DND-41 (cell line): ENCODE data around the gene MED29.

Experiments
- EZH2 ChIP-seq: IDR thresholded peaks from 3 replicates; pipeline ENCODE4 v1.6.1; 2012; ENCODE audit warnings: borderline replicate concordance, low read depth, mild to moderate bottlenecking, moderate library complexity, low read length, inconsistent platforms; ENCODE audit not compliant: severe bottlenecking
- TF ChIP-seq, protein P1 (sequence below): IDR thresholded peaks from 2 replicates; pipeline ENCODE4 v1.5.1; 2012; ENCODE audit warnings: borderline replicate concordance, low read length, moderate library complexity, mild to moderate bottlenecking; ENCODE audit not compliant: poor library complexity, severe bottlenecking; ENCODE audit errors: extremely low read depth

DNA sequence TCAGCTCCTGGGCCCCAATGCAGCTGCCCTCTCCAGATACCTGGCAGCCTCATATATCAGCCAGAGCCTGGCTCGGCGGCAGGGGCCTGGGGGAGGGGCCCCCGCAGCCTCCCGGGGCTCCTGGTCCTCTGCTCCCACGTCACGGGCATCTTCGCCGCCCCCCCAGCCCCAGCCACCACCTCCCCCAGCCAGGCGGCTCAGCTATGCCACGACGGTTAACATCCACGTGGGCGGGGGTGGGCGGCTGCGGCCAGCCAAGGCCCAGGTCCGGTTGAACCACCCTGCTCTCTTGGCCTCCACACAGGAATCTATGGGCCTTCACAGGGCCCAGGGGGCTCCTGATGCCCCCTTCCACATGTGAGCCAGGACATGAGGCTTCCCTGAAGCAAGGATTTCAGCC, 33.8 kb downstream of the MED29 start:
- TF ChIP-seq, protein P1, sequence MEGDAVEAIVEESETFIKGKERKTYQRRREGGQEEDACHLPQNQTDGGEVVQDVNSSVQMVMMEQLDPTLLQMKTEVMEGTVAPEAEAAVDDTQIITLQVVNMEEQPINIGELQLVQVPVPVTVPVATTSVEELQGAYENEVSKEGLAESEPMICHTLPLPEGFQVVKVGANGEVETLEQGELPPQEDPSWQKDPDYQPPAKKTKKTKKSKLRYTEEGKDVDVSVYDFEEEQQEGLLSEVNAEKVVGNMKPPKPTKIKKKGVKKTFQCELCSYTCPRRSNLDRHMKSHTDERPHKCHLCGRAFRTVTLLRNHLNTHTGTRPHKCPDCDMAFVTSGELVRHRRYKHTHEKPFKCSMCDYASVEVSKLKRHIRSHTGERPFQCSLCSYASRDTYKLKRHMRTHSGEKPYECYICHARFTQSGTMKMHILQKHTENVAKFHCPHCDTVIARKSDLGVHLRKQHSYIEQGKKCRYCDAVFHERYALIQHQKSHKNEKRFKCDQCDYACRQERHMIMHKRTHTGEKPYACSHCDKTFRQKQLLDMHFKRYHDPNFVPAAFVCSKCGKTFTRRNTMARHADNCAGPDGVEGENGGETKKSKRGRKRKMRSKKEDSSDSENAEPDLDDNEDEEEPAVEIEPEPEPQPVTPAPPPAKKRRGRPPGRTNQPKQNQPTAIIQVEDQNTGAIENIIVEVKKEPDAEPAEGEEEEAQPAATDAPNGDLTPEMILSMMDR = no peak
- TF ChIP-seq EZH2 = no peak
